Naive thymus-derived CD4-positive, alpha-beta T cell (primary cell): ENCODE measurements around the gene PIK3CG. TPM values are rescaled to one million over a fixed set of nuclear protein-coding genes. Genes with fewer than 3 reads are reported as not detected.
"Not testable (repeated sequence)": the region's sequence is repeated elsewhere in the genome, so short reads cannot be mapped to it uniquely, and the experiment has no call there.

Experiments
- ATAC-seq: fragments of 150-1000 bp; cut with Tn5 transposase; 2 replicates; pipeline ENCODE4 v1.10.0; 2021; ENCODE audit warnings: mild to moderate bottlenecking, moderate library complexity
- CTCF ChIA-PET: fragments of 350-600 bp; sonication (Branson Sonifier 250); formaldehyde crosslinking; loops from one replicate; lab custom pipeline; 2021; ENCODE audit warnings: antibody characterized with exemption; lab: Charles Lee
- POLR2A ChIA-PET: fragments of 350-600 bp; sonication (Branson Sonifier 250); formaldehyde crosslinking; loops from one replicate; lab custom pipeline; 2021; ENCODE audit warnings: antibody characterized with exemption, inconsistent platforms; lab: Charles Lee
- DNase-seq, 9 donors: peaks; one replicate each; pipeline versions ENCODE4 v3.0.0 to v3.0.0-alpha.2; 2020 to 2022; ENCODE audit warnings: mixed read lengths in 1 of 9
- H3K27ac ChIP-seq: one replicate; pipeline ENCODE4 v1.7.0; 2013; ENCODE audit warnings: mild to moderate bottlenecking, low read depth, low read length, moderate library complexity
- H3K27me3 ChIP-seq, 2 donors: one replicate each; pipeline ENCODE4 v1.7.0; 2013; ENCODE audit warnings: low read length in 2 of 2, mild to moderate bottlenecking in 2 of 2, moderate library complexity in 2 of 2; ENCODE audit not compliant: control insufficient read depth in 2 of 2, insufficient read depth in 2 of 2
- H3K36me3 ChIP-seq, 3 experiments: 1 replicate in 2 of 3; 2 replicates in 1 of 3; pipeline ENCODE4 v1.7.0; 2013; ENCODE audit warnings: low read length in 3 of 3, mild to moderate bottlenecking in 3 of 3, moderate library complexity in 1 of 3; ENCODE audit not compliant: insufficient read depth in 3 of 3, control insufficient read depth in 2 of 3
- H3K4me1 ChIP-seq, 2 donors: one replicate each; pipeline ENCODE4 v1.7.0; 2013; ENCODE audit warnings: low read length in 2 of 2, mild to moderate bottlenecking in 2 of 2, moderate library complexity in 1 of 2; ENCODE audit not compliant: control insufficient read depth in 2 of 2, insufficient read depth in 2 of 2
- H3K4me3 ChIP-seq: 2 replicates; pipeline ENCODE4 v1.7.0; 2013; ENCODE audit warnings: mild to moderate bottlenecking, low read length
- H3K9me3 ChIP-seq, 3 experiments: 1 replicate in 2 of 3; 2 replicates in 1 of 3; pipeline ENCODE4 v1.7.0; 2013; ENCODE audit warnings: low read length in 3 of 3; ENCODE audit not compliant: control insufficient read depth in 2 of 3
- H3K27ac Mint-ChIP-seq, 9 donors: one replicate each; pipeline ENCODE4 v1.8.0; 2020 to 2022; ENCODE audit warnings: mixed read lengths in 9 of 9, mild to moderate bottlenecking in 8 of 9, moderate library complexity in 5 of 9, inconsistent platforms in 2 of 9
- H3K27me3 Mint-ChIP-seq, 5 donors: one replicate each; pipeline ENCODE4 v1.8.0; 2021 to 2022; ENCODE audit warnings: mixed read lengths in 5 of 5, mild to moderate bottlenecking in 1 of 5
- H3K36me3 Mint-ChIP-seq, 5 donors: one replicate each; pipeline ENCODE4 v1.8.0; 2020 to 2022; ENCODE audit warnings: mixed read lengths in 5 of 5, mild to moderate bottlenecking in 3 of 5, inconsistent platforms in 1 of 5
- H3K4me1 Mint-ChIP-seq, 7 donors: one replicate each; pipeline ENCODE4 v1.8.0; 2020 to 2022; ENCODE audit warnings: mixed read lengths in 7 of 7, mild to moderate bottlenecking in 3 of 7, inconsistent platforms in 1 of 7
- H3K4me3 Mint-ChIP-seq, 10 donors: one replicate each; pipeline ENCODE4 v1.8.0; 2020 to 2022; ENCODE audit warnings: mild to moderate bottlenecking in 10 of 10, mixed read lengths in 10 of 10, moderate library complexity in 6 of 10, inconsistent platforms in 2 of 10
- H3K9me3 Mint-ChIP-seq, 11 donors: one replicate each; pipeline ENCODE4 v1.8.0; 2020 to 2022; ENCODE audit warnings: mixed read lengths in 11 of 11, mild to moderate bottlenecking in 4 of 11, inconsistent platforms in 1 of 11, moderate library complexity in 1 of 11
- intact Hi-C, 2 donors: fragments of 100-400 bp; cut with micrococcal nuclease; formaldehyde crosslinking; loops; one replicate each; pipeline ENCODE4 v1.15.1; 2023
- polyA plus RNA-seq, 2 donors: library from polyadenylated mRNA; unstranded; fragments of 300-500 nt; fragmentation: Illumina TruSeq; gene quantifications; one replicate each; pipeline ENCODE4 v1.2.3, GENCODE V29; 2021
- total RNA-seq, 6 experiments: library from RNA in 5 of 6; stranded (reverse) in 5 of 6; gene quantifications; 1 replicate in 5 of 6; 2 replicates in 1 of 6; pipeline ENCODE4 v1.2.3 and lab custom pipeline; 2021 to 2026

PIK3CG gene
- total and polyA plus RNA-seq, 7 experiments from 2014 or later, result 15.3 to 54.9 (median 29.7) TPM

DNA sequence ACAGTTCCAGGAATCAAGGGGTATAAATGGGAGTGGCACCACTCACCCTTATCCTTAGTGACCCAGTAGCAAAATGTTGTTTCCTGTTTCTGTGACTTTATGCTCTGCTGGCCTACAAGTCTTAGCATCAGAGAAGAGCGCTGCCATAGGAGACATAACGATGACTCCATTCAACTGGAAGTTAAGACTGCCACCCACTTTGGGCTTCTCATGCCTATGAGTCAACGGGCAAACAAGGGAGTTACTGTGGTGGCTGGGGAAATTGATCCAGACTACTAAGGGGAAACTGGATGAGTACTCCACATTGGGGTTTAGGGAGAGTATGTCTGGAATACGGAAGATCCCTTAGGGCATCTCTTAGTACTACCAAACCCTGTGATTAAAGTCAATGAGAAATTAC is 40.6 kb upstream of the PIK3CG start:
- Mint-ChIP-seq H3K27me3 (no peaks in the 10 kb centered on the region), H3K9me3 (peaks cover 0 to 8% (median 0%) of the 10 kb centered on the region in 11 donors), H3K27ac (no peak overlapping the region), H3K36me3 (peaks cover 0 to 4% (median 0%) of the 10 kb centered on the region in 5 donors), H3K4me1 (no peaks in the 10 kb centered on the region), H3K4me3 (no peak overlapping the region)
- Histone ChIP-seq H3K27me3 (no peaks in the 10 kb centered on the region), H3K36me3 (no peaks in the 10 kb centered on the region), H3K4me1 (no peaks in the 10 kb centered on the region), H3K27ac (no peak overlapping the region), H3K9me3 (peaks cover 0 to 4% (median 0%) of the 10 kb centered on the region in 3 experiments), H3K4me3 (no peak overlapping the region)
- CTCF ChIA-PET, result no interaction called here
- DNase-seq, result no peak
- intact Hi-C loops, result no loop called here
- no peak for ATAC-seq
- POLR2A ChIA-PET, result no interaction called here

DNA sequence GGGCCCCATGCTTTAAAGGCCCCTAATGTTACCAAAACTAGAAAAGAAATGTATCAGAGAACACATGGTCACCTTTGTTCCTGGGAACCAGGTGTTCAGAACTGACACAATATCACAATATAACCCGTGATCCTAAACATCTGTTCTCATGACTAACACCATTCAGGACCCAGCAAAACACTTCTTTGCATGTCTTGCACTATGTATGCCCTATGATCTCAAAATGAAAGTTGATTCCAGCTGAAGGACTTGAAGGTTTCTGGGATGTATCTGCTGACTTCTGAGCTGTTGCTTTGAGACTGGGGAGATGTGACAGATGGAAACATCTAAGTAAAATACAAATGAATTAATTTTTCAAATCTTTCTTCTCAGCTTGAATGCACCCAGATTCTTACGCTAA is 37.5 kb upstream of the PIK3CG start:
- H3K27me3 Mint-ChIP-seq, result no peaks in the 10 kb centered on the region
- H3K27ac Mint-ChIP-seq, result no peak overlapping the region
- H3K36me3 Mint-ChIP-seq, result peaks cover 0 to 5% (median 0%) of the 10 kb centered on the region in 5 donors
- Histone ChIP-seq H3K9me3 (peaks cover 0 to 5% (median 0%) of the 10 kb centered on the region in 3 experiments), H3K36me3 (no peaks in the 10 kb centered on the region), H3K4me3 (no peak overlapping the region), H3K27ac (no peak overlapping the region), H3K27me3 (no peaks in the 10 kb centered on the region), H3K4me1 (no peaks in the 10 kb centered on the region)
- CTCF ChIA-PET, result no interaction called here
- H3K4me3 Mint-ChIP-seq, result no peak overlapping the region
- POLR2A ChIA-PET, result no interaction called here
- no peaks in the 10 kb centered on the region for H3K4me1 Mint-ChIP-seq
- intact Hi-C loops, result no loop called here
- DNase-seq (no peak), ATAC-seq (no peak)
- peaks cover 7 to 20% (median 10%) of the 10 kb centered on the region in 11 donors for H3K9me3 Mint-ChIP-seq

DNA sequence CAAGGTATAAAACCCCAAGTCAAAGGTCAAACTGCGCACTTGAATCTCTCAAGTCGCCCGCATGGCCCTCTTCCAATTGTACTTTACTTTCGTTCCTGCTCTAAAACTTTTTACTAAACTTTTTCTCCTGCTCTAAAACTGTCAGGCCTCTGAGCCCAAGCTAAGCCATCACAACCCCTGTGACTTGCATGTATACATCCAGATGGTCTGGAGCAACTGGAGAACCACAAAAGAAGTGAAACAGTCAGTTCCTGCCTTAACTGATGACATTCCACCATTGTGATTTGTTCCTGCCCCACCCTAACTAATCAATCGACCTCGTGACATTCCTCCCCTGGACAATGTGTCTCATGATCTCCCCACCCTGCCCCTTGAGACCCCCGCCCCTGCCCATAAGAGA is 35.6 kb upstream of the PIK3CG start:
- H3K9me3 Mint-ChIP-seq, result peaks cover 5 to 20% (median 10%) of the 10 kb centered on the region in 11 donors
- DNase-seq (no peak), ATAC-seq (no peak)
- no peaks in the 10 kb centered on the region for H3K36me3 ChIP-seq
- no peak overlapping the region for H3K4me3 Mint-ChIP-seq
- H3K4me1 ChIP-seq, result no peaks in the 10 kb centered on the region
- H3K27ac Mint-ChIP-seq, result no peak overlapping the region
- POLR2A ChIA-PET, result interaction anchor here (0.6 kb wide), 1 partner anchor 35 kb away, joined by 3 read pairs; no protein-coding TSS in a partner anchor
- H3K4me1 Mint-ChIP-seq, result no peaks in the 10 kb centered on the region
- H3K27me3 ChIP-seq, result no peaks in the 10 kb centered on the region
- no peak overlapping the region for H3K4me3 ChIP-seq
- peaks cover 0 to 5% (median 0%) of the 10 kb centered on the region in 5 donors for H3K36me3 Mint-ChIP-seq
- H3K27ac ChIP-seq, result no peak overlapping the region
- H3K9me3 ChIP-seq, result peaks cover 0 to 5% (median 0%) of the 10 kb centered on the region in 3 experiments
- CTCF ChIA-PET, result no interaction called here
- intact Hi-C loops, result no loop called here
- H3K27me3 Mint-ChIP-seq, result no peaks in the 10 kb centered on the region

DNA sequence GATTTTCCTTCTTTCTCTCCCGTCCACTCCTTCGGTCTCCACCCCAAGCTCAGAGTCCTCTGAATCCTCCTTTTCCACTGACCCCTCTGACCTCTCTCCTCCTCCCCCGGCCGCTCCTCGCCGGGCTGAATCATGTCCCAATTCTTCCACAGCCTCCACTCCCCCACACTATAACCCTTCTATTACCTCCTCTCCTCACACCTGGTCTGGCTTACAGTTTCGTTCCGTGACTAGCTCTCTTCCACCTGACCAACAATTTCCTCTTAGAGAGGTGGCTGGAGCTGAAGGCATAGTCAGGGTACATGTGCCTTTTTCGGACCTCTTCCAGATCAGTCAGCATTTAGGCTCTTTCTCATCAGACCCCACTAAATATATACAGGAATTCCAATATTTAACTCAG is 34.2 kb upstream of the PIK3CG start:
- CTCF ChIA-PET, result interaction anchor here (0.6 kb wide), 1 partner anchor 605 kb away, joined by 4 read pairs; no protein-coding TSS in a partner anchor
- H3K36me3 Mint-ChIP-seq, intact Hi-C loops, H3K4me1 ChIP-seq, H3K4me1 Mint-ChIP-seq, H3K27ac Mint-ChIP-seq, POLR2A ChIA-PET, H3K36me3 ChIP-seq, H3K27me3 Mint-ChIP-seq, H3K4me3 ChIP-seq, DNase-seq, H3K27me3 ChIP-seq, H3K9me3 ChIP-seq, ATAC-seq, H3K4me3 Mint-ChIP-seq, H3K27ac ChIP-seq: not testable (repeated sequence)
- H3K9me3 Mint-ChIP-seq, result peaks cover 5 to 20% (median 10%) of the 10 kb centered on the region in 11 donors

DNA sequence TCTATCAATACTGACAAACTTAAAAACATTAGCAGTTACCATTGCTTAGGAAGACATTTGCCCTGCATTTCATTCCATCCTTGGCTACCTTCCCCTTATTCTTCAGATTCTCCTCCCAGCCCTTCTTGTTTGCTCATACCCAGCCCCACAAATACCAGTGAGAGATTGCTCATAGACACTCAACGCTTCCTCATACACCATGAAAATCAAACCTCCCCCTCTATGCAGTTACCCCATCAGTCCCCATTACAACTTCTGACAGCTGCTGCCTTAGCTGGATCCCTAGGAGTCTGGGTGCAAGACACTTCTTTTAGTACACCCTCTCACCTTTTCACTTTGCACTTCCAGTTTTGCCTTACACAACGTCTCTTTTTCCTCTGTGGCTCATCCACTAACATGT is 28.3 kb upstream of the PIK3CG start:
- Histone ChIP-seq H3K27ac (no peak overlapping the region), H3K36me3 (no peaks in the 10 kb centered on the region), H3K4me3 (no peak overlapping the region), H3K9me3 (no peaks in the 10 kb centered on the region), H3K27me3 (no peaks in the 10 kb centered on the region), H3K4me1 (no peaks in the 10 kb centered on the region)
- CTCF ChIA-PET, result no interaction called here
- ATAC-seq, result no peak
- Mint-ChIP-seq H3K36me3 (no peaks in the 10 kb centered on the region), H3K27me3 (no peaks in the 10 kb centered on the region), H3K27ac (no peak overlapping the region), H3K4me3 (no peak overlapping the region), H3K4me1 (peaks cover 0 to 3% (median 0%) of the 10 kb centered on the region in 7 donors), H3K9me3 (peaks cover 0 to 2% (median 0%) of the 10 kb centered on the region in 11 donors)
- DNase-seq, result no peak
- POLR2A ChIA-PET, result no interaction called here
- intact Hi-C loops, result no loop called here

DNA sequence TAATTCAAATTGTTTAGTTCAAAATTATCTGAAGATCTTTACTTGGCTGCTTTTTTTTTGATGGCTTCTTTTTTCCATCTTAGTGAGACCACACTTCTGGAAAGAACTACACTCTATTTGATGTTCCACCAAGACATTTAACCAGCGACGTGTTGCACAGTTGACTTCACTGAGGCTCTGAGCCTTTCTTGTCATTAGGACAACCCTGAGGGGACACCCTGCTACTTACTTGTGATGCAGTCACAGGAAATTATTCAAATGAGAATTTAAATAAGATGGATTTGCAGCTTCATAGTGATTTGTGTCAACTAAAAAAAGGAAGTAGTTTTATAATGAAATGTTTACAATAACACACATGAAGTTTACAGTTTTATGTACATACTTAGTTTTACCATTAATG is 25.6 kb upstream of the PIK3CG start:
- H3K36me3 ChIP-seq, result no peaks in the 10 kb centered on the region
- H3K4me1 Mint-ChIP-seq, result peaks cover 0 to 3% (median 0%) of the 10 kb centered on the region in 7 donors
- peaks cover 0 to 2% (median 0%) of the 10 kb centered on the region in 11 donors for H3K9me3 Mint-ChIP-seq
- CTCF ChIA-PET, result no interaction called here
- POLR2A ChIA-PET, result interaction anchor here (0.7 kb wide), 1 partner anchor 84 kb away, joined by 4 read pairs; no protein-coding TSS in a partner anchor
- H3K27me3 ChIP-seq, result no peaks in the 10 kb centered on the region
- H3K9me3 ChIP-seq, result no peaks in the 10 kb centered on the region
- H3K4me1 ChIP-seq, result no peaks in the 10 kb centered on the region
- DNase-seq (no peak), ATAC-seq (no peak)
- no peaks in the 10 kb centered on the region for H3K36me3 Mint-ChIP-seq
- no peak overlapping the region for H3K4me3 Mint-ChIP-seq
- H3K4me3 ChIP-seq, result no peak overlapping the region
- intact Hi-C loops, result no loop called here
- H3K27me3 Mint-ChIP-seq, result peaks cover 0 to 3% (median 0%) of the 10 kb centered on the region in 5 donors
- H3K27ac ChIP-seq, result no peak overlapping the region
- H3K27ac Mint-ChIP-seq, result no peak overlapping the region

DNA sequence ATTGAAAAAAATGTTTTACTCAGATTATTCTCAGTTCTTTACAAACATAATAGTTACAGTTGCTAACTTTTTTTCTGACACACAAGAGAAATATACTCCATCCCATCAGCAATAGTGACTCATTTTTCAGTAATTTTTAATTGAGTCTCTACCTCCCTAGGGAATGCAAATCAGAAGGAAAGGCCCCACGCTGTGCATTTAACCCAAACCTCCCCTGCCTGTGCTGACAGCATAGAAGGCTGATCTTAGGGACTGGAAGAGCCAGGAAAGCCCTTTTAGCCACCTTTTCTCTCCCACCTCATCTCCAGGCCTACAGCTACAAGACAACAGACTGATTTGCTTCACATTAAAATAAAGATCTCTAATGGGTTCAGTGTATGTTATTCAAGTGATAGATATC is 24.7 kb upstream of the PIK3CG start:
- Mint-ChIP-seq H3K27ac (no peak overlapping the region), H3K4me1 (peaks cover 0 to 3% (median 0%) of the 10 kb centered on the region in 7 donors), H3K4me3 (no peak overlapping the region), H3K27me3 (peaks cover 0 to 9% (median 5%) of the 10 kb centered on the region in 5 donors), H3K9me3 (peaks cover 0 to 2% (median 0%) of the 10 kb centered on the region in 11 donors), H3K36me3 (peaks cover 0 to 3% (median 0%) of the 10 kb centered on the region in 5 donors)
- ATAC-seq, result no peak
- DNase-seq, result no peak
- no peaks in the 10 kb centered on the region for H3K36me3 ChIP-seq
- H3K27ac ChIP-seq, result no peak overlapping the region
- no peaks in the 10 kb centered on the region for H3K4me1 ChIP-seq
- ChIA-PET CTCF (no interaction called here), POLR2A (no interaction called here)
- no peak overlapping the region for H3K4me3 ChIP-seq
- intact Hi-C loops, result no loop called here
- H3K9me3 ChIP-seq, result no peaks in the 10 kb centered on the region
- H3K27me3 ChIP-seq, result no peaks in the 10 kb centered on the region
